Body of pancreas (tissue), 4 donors: ENCODE results near the gene CCDC87. TPM values are rescaled to one million over a fixed set of nuclear protein-coding genes. Genes with fewer than 3 reads are reported as not detected.
A peak's percentile ranks its signal among the peaks of the same experiment; 100 is the strongest.

Experiments used
- ATAC-seq: fragments of 150-250 bp; one replicate; pipeline ENCODE4 v1.9.1; 2016
- DNase-seq, 4 donors: peaks; one replicate each; pipeline ENCODE4 v3.0.0-alpha.2; 2019
- H3K27ac ChIP-seq, 4 donors: fragments of 200-600 bp; sonication (generic); 1 replicate in 3 of 4; 2 replicates in 1 of 4; pipeline versions ENCODE4 v1.5.1 to v1.6.1; 2016 to 2019; ENCODE audit warnings: mild to moderate bottlenecking in 1 of 4, mixed read lengths in 1 of 4, moderate library complexity in 1 of 4
- H3K27me3 ChIP-seq, 2 donors: fragments of 200-600 bp; sonication (generic); one replicate each; pipeline ENCODE4 v1.6.0; 2016; ENCODE audit warnings: mild to moderate bottlenecking in 1 of 2
- H3K36me3 ChIP-seq, 2 donors: fragments of 200-600 bp; sonication (generic); replicated peaks in 1 of 2; 2 replicates each; pipeline ENCODE4 v1.5.1; 2016; ENCODE audit warnings: low read depth in 2 of 2; ENCODE audit not compliant: insufficient read depth in 1 of 2
- H3K4me1 ChIP-seq: fragments of 200-600 bp; sonication (generic); one replicate; pipeline ENCODE4 v1.6.0; 2016
- H3K4me3 ChIP-seq, 2 donors: fragments of 200-600 bp; sonication (generic); 1 replicate in 1 of 2; 2 replicates in 1 of 2; pipeline ENCODE4 v1.5.1; 2016 to 2019
- H3K9me3 ChIP-seq, 3 donors: fragments of 200-600 bp; sonication (generic); 1 replicate in 2 of 3; 2 replicates in 1 of 3; pipeline ENCODE4 v1.5.1; 2016
- CTCF ChIP-seq, 7 experiments: fragments of 450-650 bp in 4 of 7; fragments of 200-600 bp in 3 of 7; sonication (generic) in 3 of 7; IDR thresholded peaks; one replicate each; pipeline ENCODE4 v1.5.1; 2016 to 2019; ENCODE audit warnings: antibody characterized with exemption in 7 of 7
- POLR2A ChIP-seq, 3 donors: fragments of 450-650 bp; IDR thresholded peaks; one replicate each; pipeline ENCODE4 v1.6.1; 2016; ENCODE audit warnings: antibody characterized with exemption in 3 of 3, mild to moderate bottlenecking in 2 of 3
- WGBS, 2 donors: methylation state at CpG; one replicate each; pipeline ENCODE4 v1.1.5; 2017; 5-methylcytosine and 5-hydroxymethylcytosine counted together
- intact Hi-C: fragments of 100-400 bp; cut with DNase I; formaldehyde crosslinking; loops from one replicate; pipeline ENCODE4 v1.15.1; 2023
- total RNA-seq, 2 donors: library from RNA; depleted of rRNA; stranded (reverse); fragments of >200 nt; gene quantifications; one replicate each; pipeline ENCODE4 v1.1.0, GENCODE V29; 2016

The CCDC87 gene
- total RNA-seq, 2 donors from 2014 or later: under 0.01 TPM; not detected in 1

- no peaks in the 10 kb centered on the region for H3K27me3 ChIP-seq
- ATAC-seq (no peak), DNase-seq (no peak)
- H3K4me3 ChIP-seq: no peak overlapping the region
- H3K4me1 ChIP-seq: peaks cover 42% of the 10 kb centered on the region
- H3K36me3 ChIP-seq: peaks cover 27 to 34% of the 10 kb centered on the region in 2 donors
- no peaks in the 10 kb centered on the region for H3K9me3 ChIP-seq
- TF ChIP-seq POLR2A (IDR thresholded peaks at IDR 0.05): no peak
- TF ChIP-seq CTCF (IDR thresholded peaks at IDR 0.05): no peak
- WGBS, 2 donors: 80% methylated on average over 6 to 9 of the region's 9 CpGs
- intact Hi-C loops: no loop called here
- no peak overlapping the region for H3K27ac ChIP-seq
Measured at GRCh38 chr11:66625752-66626149, 32.9 kb upstream of the CCDC87 start.

GRCh38 chr11:66625041-66625751 is 32.3 kb upstream of the CCDC87 start:
- 93 to 95% methylated on average over 13 to 25 of the region's 26 CpGs for WGBS, 2 donors
- ATAC-seq: no peak
- intact Hi-C loops: no loop called here
- Histone ChIP-seq H3K36me3 (peaks cover 27 to 34% of the 10 kb centered on the region in 2 donors), H3K4me3 (no peak overlapping the region), H3K27ac (no peak overlapping the region), H3K27me3 (no peaks in the 10 kb centered on the region), H3K9me3 (no peaks in the 10 kb centered on the region), H3K4me1 (peaks cover 47% of the 10 kb centered on the region)
- TF ChIP-seq CTCF (IDR thresholded peaks at IDR 0.05) (no peak), POLR2A (IDR thresholded peaks at IDR 0.05) (no peak)
- no peak for DNase-seq

GRCh38 chr11:66624450-66624849 is 31.6 kb upstream of the CCDC87 start:
- Histone ChIP-seq H3K9me3 (no peaks in the 10 kb centered on the region), H3K4me1 (peaks cover 51% of the 10 kb centered on the region), H3K27ac (no peak overlapping the region), H3K4me3 (no peak overlapping the region), H3K27me3 (no peaks in the 10 kb centered on the region), H3K36me3 (peaks cover 27 to 33% of the 10 kb centered on the region in 2 donors)
- TF ChIP-seq POLR2A (IDR thresholded peaks at IDR 0.05) (no peak), CTCF (IDR thresholded peaks at IDR 0.05) (no peak)
- intact Hi-C loops: no loop called here
- DNase-seq (no peak), ATAC-seq (no peak)
- 88 to 90% methylated on average over 8 to 16 of the region's 16 CpGs for WGBS, 2 donors

GRCh38 chr11:66619080-66619554 is 26.3 kb upstream of the CCDC87 start:
- peak overlapping the region in 2 of 4 donors; percentile 96 to 99 for H3K27ac ChIP-seq
- ATAC-seq (peak; percentile 1), DNase-seq (peak in 1 of 4 donors; percentile 38)
- TF ChIP-seq POLR2A (IDR thresholded peaks at IDR 0.05) (peak in 2 of 3 donors; percentile 25 to 62), CTCF (IDR thresholded peaks at IDR 0.05) (no peak)
- H3K4me3 ChIP-seq: no peak overlapping the region
- H3K36me3 ChIP-seq: peaks cover 0 to 3% of the 10 kb centered on the region in 2 donors
- WGBS, 2 donors: 27 to 38% methylated on average over 4 of the region's 4 CpGs
- intact Hi-C loops: no loop called here
- no peaks in the 10 kb centered on the region for H3K9me3 ChIP-seq
- no peaks in the 10 kb centered on the region for H3K27me3 ChIP-seq
- peaks cover 67% of the 10 kb centered on the region for H3K4me1 ChIP-seq
